H1 (cell line): Measurements from ENCODE around the gene APC2.

Source experiments
- CHD1 ChIP-seq: IDR thresholded peaks from 2 replicates; pipeline ENCODE4 v1.6.1; 2012; ENCODE audit warnings: low read depth, low read length, improper control_type of control experiment
- CTCF ChIP-seq, 3 experiments: IDR thresholded peaks; 1 replicate in 2 of 3; 2 replicates in 1 of 3; pipeline versions ENCODE4 v1.5.1 to v1.6.1; 2011; ENCODE audit warnings: low read length in 3 of 3, mild to moderate bottlenecking in 3 of 3, inconsistent platforms in 2 of 3, low read depth in 1 of 3, moderate library complexity in 1 of 3; ENCODE audit not compliant: insufficient read depth in 1 of 3; ENCODE audit errors: control extremely low read depth in 1 of 3
- EZH2 ChIP-seq: fragments of 200-600 bp; sonication (generic); IDR thresholded peaks from 2 replicates; pipeline ENCODE4 v1.7.1; 2012; ENCODE audit warnings: low read depth, mild to moderate bottlenecking, moderate library complexity, low read length, inconsistent platforms; ENCODE audit not compliant: severe bottlenecking
- GABPA ChIP-seq: IDR thresholded peaks from 2 replicates; pipeline ENCODE4 v1.6.1; 2011; ENCODE audit warnings: mild to moderate bottlenecking, low read length, moderate library complexity, borderline replicate concordance; ENCODE audit not compliant: insufficient read depth
- HDAC6 ChIP-seq: IDR thresholded peaks from one replicate; pipeline ENCODE4 v1.7.1; 2012; ENCODE audit warnings: low read depth, mild to moderate bottlenecking, inconsistent platforms, low read length, moderate library complexity
- MAX ChIP-seq: IDR thresholded peaks from 2 replicates; pipeline ENCODE4 v1.6.1; 2012; ENCODE audit warnings: inconsistent platforms
- POLR2A ChIP-seq, 2 experiments: IDR thresholded peaks; 1 replicate in 1 of 2; 2 replicates in 1 of 2; pipeline ENCODE4 v1.6.1; 2011; ENCODE audit warnings: low read depth in 2 of 2, low read length in 2 of 2, mild to moderate bottlenecking in 2 of 2; ENCODE audit errors: control extremely low read depth in 1 of 2
- POLR2AphosphoS5 ChIP-seq: IDR thresholded peaks from 2 replicates; pipeline ENCODE4 v1.6.1; 2011; ENCODE audit warnings: low read depth, low read length
- POU5F1 ChIP-seq: IDR thresholded peaks from 2 replicates; pipeline ENCODE4 v1.6.1; 2011; ENCODE audit warnings: low read depth, mild to moderate bottlenecking, low read length, moderate library complexity
- SIN3A ChIP-seq, 2 experiments: IDR thresholded peaks in 1 of 2; conservative IDR thresholded peaks in 1 of 2; 2 replicates each; pipeline ENCODE4 v1.6.1; 2011 to 2012; ENCODE audit warnings: low read length in 2 of 2, improper control_type of control experiment in 1 of 2, low read depth in 1 of 2, mild to moderate bottlenecking in 1 of 2
- USF2 ChIP-seq: IDR thresholded peaks from 2 replicates; pipeline ENCODE4 v1.6.1; 2011; ENCODE audit warnings: low read length, improper control_type of control experiment

- TF ChIP-seq CTCF (IDR thresholded peaks at IDR 0.05; ENCODE audit: control extremely low read depth in 1 of 3, insufficient read depth in 1 of 3, low read depth in 1 of 3, low read length in 3 of 3) (no peak), POLR2AphosphoS5 (no peak), CHD1 (no peak), USF2 (no peak), MAX (peak; percentile 83), POU5F1 (no peak), POLR2A (IDR thresholded peaks at IDR 0.05; ENCODE audit: control extremely low read depth in 1 of 2, low read depth in 2 of 2, low read length in 2 of 2) (no peak), EZH2 (no peak), HDAC6 (no peak), GABPA (no peak), SIN3A (conservative IDR thresholded peaks at IDR 0.05 in 1 of 2, IDR thresholded peaks at IDR 0.05 in 1 of 2; ENCODE audit: low read depth in 1 of 2, low read length in 2 of 2) (peak in 1 of 2 experiments; percentile 72; a peak in 2 of 4 replicates)
These were observed 58.0 kb downstream of the APC2 start for GRCh38 chr19:1507763-1508506.
